Spleen (tissue), 11 donors: ENCODE measurements around the gene SPATA33. TPM values are rescaled to one million over a fixed set of nuclear protein-coding genes. Genes with fewer than 3 reads are reported as not detected.
"Not testable (repeated sequence)": the region's sequence is repeated elsewhere in the genome, so short reads cannot be mapped to it uniquely, and the experiment has no call there.

Experiments
- DNase-seq: peaks from one replicate; pipeline ENCODE4 v3.0.0-alpha.2; 2020
- H3K27ac ChIP-seq, 8 donors: fragments of 200-600 bp; sonication (generic) in 7 of 8; 1 replicate in 4 of 8; 2 replicates in 4 of 8; pipeline versions ENCODE4 v1.5.0 to v1.8.0; 2016 to 2021; ENCODE audit warnings: inconsistent platforms in 4 of 8, mild to moderate bottlenecking in 4 of 8, moderate library complexity in 1 of 8
- H3K27me3 ChIP-seq, 7 donors: fragments of 200-600 bp; sonication (generic) in 6 of 7; replicated peaks in 1 of 7; 1 replicate in 4 of 7; 2 replicates in 3 of 7; pipeline versions ENCODE4 v1.5.0 to v1.8.0; 2016 to 2021; ENCODE audit warnings: inconsistent platforms in 3 of 7, mild to moderate bottlenecking in 1 of 7
- H3K36me3 ChIP-seq, 6 donors: fragments of 200-600 bp; sonication (generic) in 5 of 6; 1 replicate in 4 of 6; 2 replicates in 2 of 6; pipeline versions ENCODE4 v1.5.0 to v1.8.0; 2016 to 2021; ENCODE audit warnings: inconsistent platforms in 2 of 6
- H3K4me1 ChIP-seq, 6 donors: fragments of 200-600 bp; sonication (generic) in 5 of 6; 1 replicate in 3 of 6; 2 replicates in 3 of 6; pipeline versions ENCODE4 v1.5.0 to v1.8.0; 2016 to 2021; ENCODE audit warnings: inconsistent platforms in 3 of 6
- H3K4me3 ChIP-seq, 8 donors: fragments of 200-600 bp; sonication (generic) in 7 of 8; 1 replicate in 4 of 8; 2 replicates in 4 of 8; pipeline versions ENCODE4 v1.5.0 to v1.8.0; 2016 to 2021; ENCODE audit warnings: inconsistent platforms in 4 of 8, mild to moderate bottlenecking in 4 of 8, moderate library complexity in 2 of 8
- H3K9me3 ChIP-seq, 8 donors: fragments of 200-600 bp; sonication (generic) in 7 of 8; 1 replicate in 4 of 8; 2 replicates in 4 of 8; pipeline versions ENCODE4 v1.5.0 to v1.8.0; 2016 to 2021; ENCODE audit warnings: inconsistent platforms in 4 of 8
- CTCF ChIP-seq, 11 experiments: fragments of 200-600 bp in 7 of 11; fragments of 450-650 bp in 4 of 11; sonication (generic) in 4 of 11; IDR thresholded peaks in 8 of 11; conservative IDR thresholded peaks in 3 of 11; 1 replicate in 7 of 11; 2 replicates in 4 of 11; pipeline versions ENCODE4 v1.4.0 to v1.8.0; 2016 to 2021; ENCODE audit warnings: antibody characterized with exemption in 11 of 11, inconsistent platforms in 4 of 11, mild to moderate bottlenecking in 1 of 11
- POLR2A ChIP-seq, 3 donors: fragments of 450-650 bp; IDR thresholded peaks; one replicate each; pipeline ENCODE4 v1.5.1; 2017; ENCODE audit warnings: antibody characterized with exemption in 3 of 3, mild to moderate bottlenecking in 1 of 3
- POLR2AphosphoS5 ChIP-seq, 3 donors: sonication (generic); formaldehyde crosslinking; IDR thresholded peaks; one replicate each; pipeline ENCODE4 v1.5.1; 2017; ENCODE audit warnings: antibody characterized with exemption in 3 of 3
- WGBS, 5 donors: extraction: QIAGEN DNeasy Blood & Tissue Kit in 3 of 5; methylation state at CpG; one replicate each; pipeline versions ENCODE4 v1.1.5 to v1.1.7; 2013 to 2018; 5-methylcytosine and 5-hydroxymethylcytosine counted together
- intact Hi-C: fragments of 100-400 bp; cut with DNase I; formaldehyde crosslinking; loops from one replicate; pipeline ENCODE4 v1.15.0; 2023; ENCODE audit warnings: low total_unique reads
- polyA plus RNA-seq, 3 donors: library from polyadenylated mRNA; stranded (reverse); fragments of 200-250 nt; gene quantifications; one replicate each; pipeline ENCODE4 v1.2.1, GENCODE V29; 2013
- total RNA-seq, 7 donors: library from RNA; depleted of rRNA in 3 of 7; stranded (reverse); fragments of >200 nt in 3 of 7; fragmentation: NEBNext Ultra II Directional in 4 of 7; extraction: Animal tissue kit (Norgen Biotek cat#: 25700) in 4 of 7; gene quantifications; one replicate each; pipeline versions ENCODE4 v1.1.0 to v1.2.1, GENCODE V29; 2016 to 2021
- donor health status: healthy with polysubstance abuse.
- donor health status: DM: no; HTN: no; CAD: no; lungs with moderate emphysema.
- donor health status: DM: no; HTN: no; CAD: no.
- donor health status: Bipolar disorder and iron deficiency.
- donor health status: healthy.
- donor health status: DM: no; HTN: no; CAD: no.
- donor health status: DM: yes; HTN: yes; CAD: no.

SPATA33 gene
- total and polyA plus RNA-seq, 10 donors, result 2.9 to 7.0 (median 4.8) TPM

DNA sequence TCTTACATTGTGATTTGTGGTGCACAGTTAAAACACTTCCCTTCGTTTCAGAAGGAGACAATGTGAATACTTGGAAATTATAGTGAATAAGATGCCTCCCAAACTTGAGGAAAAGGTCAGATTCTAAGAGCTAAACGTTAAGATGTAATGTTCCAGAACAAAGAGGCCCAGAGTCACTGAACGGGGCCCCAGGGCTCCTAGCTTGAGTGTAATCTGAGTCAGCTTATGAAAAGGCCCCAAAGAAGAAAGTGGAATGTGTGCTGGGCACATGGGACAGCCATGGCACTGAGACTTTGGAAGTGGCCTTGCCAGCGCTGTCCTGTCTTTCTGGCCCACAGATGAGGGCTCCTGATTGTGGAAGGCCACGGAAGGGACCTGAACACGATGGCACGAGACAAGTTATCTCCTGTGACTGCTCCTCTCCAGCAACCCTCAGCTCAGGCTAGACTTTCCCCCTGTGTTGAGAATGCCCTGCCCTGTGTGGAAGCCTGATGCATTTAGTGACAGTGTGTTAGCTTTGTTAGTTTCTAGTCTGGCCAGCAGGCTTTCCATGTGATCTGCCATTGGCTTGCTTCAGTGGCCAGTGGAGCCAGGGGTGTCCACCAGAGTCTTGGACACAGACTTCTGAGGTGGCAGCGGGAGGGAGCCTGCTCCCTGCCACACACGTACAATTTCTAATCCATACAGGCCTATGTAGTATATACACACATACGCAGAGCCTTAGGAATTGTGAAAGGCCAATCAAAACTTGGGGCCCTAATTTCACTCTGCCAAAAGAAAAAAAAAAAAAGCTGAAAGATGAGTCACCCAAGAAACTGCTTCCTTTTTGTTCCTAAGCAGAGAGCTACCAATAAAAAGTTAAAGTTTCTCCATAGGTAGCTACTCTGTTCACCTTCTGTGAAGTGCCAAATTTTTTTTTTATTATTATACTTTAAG is 13.1 kb downstream of the SPATA33 start:
- TF ChIP-seq POLR2AphosphoS5 (IDR thresholded peaks at IDR 0.05), result no peak
- TF ChIP-seq POLR2A (IDR thresholded peaks at IDR 0.05), result no peak
- TF ChIP-seq CTCF (IDR thresholded peaks at IDR 0.05 in 8 of 11, conservative IDR thresholded peaks at IDR 0.05 in 3 of 11), result no peak
- Histone ChIP-seq H3K27ac (no peak overlapping the region), H3K27me3 (no peaks in the 10 kb centered on the region), H3K9me3 (peaks cover 0 to 6% (median 0%) of the 10 kb centered on the region in 8 donors), H3K4me3 (no peak overlapping the region), H3K36me3 (peaks cover 0 to 10% (median 0%) of the 10 kb centered on the region in 6 donors), H3K4me1 (peaks cover 0 to 16% (median 8%) of the 10 kb centered on the region in 6 donors)
- WGBS, 5 donors, result 89 to 97% (median 90%) methylated on average over 10 of the region's 10 CpGs
- DNase-seq, result no peak
- intact Hi-C loops, result no loop called here

DNA sequence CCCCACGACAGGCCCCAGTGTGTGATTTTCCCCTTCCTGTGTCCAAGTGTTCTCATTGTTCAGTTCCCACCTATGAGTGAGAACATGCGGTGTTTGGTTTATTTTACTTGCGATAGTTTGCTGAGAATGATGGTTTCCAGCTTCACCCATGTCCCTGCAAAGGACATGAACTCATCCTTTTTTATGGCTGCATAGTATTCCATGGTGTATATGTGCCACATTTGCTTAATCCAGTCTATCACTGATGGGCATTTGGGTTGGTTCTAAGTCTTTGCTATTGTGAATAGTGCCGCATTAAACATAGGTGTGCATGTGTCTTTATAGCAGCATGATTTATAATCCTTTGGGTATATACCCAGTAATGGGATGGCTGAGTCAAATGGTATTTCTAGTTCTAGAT is 13.9 kb downstream of the SPATA33 start:
- 85 to 95% (median 92%) methylated on average over 4 of the region's 4 CpGs for WGBS, 5 donors
- H3K27me3 ChIP-seq, intact Hi-C loops, H3K9me3 ChIP-seq, H3K27ac ChIP-seq, DNase-seq, H3K4me3 ChIP-seq: not testable (repeated sequence)
- Histone ChIP-seq H3K36me3 (peaks cover 0 to 10% (median 0%) of the 10 kb centered on the region in 6 donors), H3K4me1 (peaks cover 0 to 16% (median 8%) of the 10 kb centered on the region in 6 donors)

- Histone ChIP-seq H3K27ac (no peak overlapping the region), H3K27me3 (no peaks in the 10 kb centered on the region), H3K36me3 (peaks cover 0 to 10% (median 0%) of the 10 kb centered on the region in 6 donors), H3K4me1 (peaks cover 0 to 16% (median 8%) of the 10 kb centered on the region in 6 donors), H3K4me3 (no peak overlapping the region), H3K9me3 (peaks cover 0 to 6% (median under 1%) of the 10 kb centered on the region in 8 donors)
- TF ChIP-seq POLR2AphosphoS5 (IDR thresholded peaks at IDR 0.05) (no peak), CTCF (IDR thresholded peaks at IDR 0.05 in 8 of 11, conservative IDR thresholded peaks at IDR 0.05 in 3 of 11) (no peak)
- DNase-seq, result no peak
- intact Hi-C loops, result no loop called here
- 84 to 90% (median 88%) methylated on average over 16 of the region's 16 CpGs for WGBS, 5 donors
Measured at GRCh38 chr16:89672177-89672941, 14.7 kb downstream of the SPATA33 start.

- WGBS, 5 donors, result 90 to 100% (median 98%) methylated on average over 2 of the region's 2 CpGs
- TF ChIP-seq CTCF (IDR thresholded peaks at IDR 0.05 in 8 of 11, conservative IDR thresholded peaks at IDR 0.05 in 3 of 11) (no peak), POLR2A (IDR thresholded peaks at IDR 0.05) (no peak), POLR2AphosphoS5 (IDR thresholded peaks at IDR 0.05) (no peak)
Measured at GRCh38 chr16:89678258-89678657, 20.6 kb downstream of the SPATA33 start.

More at GRCh38 chr16:89678258-89678657, 20.6 kb downstream of the SPATA33 start:
- Histone ChIP-seq H3K27ac (no peak overlapping the region), H3K9me3 (peaks cover 0 to 26% (median 20%) of the 10 kb centered on the region in 8 donors), H3K4me1 (no peaks in the 10 kb centered on the region), H3K4me3 (no peak overlapping the region), H3K27me3 (no peaks in the 10 kb centered on the region), H3K36me3 (no peaks in the 10 kb centered on the region)
- DNase-seq, result no peak
- intact Hi-C loops, result no loop called here
